Stimulated activated CD8-positive, alpha-beta memory T cell treated with anti-CD3 and anti-CD28 coated beads, Interleukin-15, amount 100 ng/mL, for 48 hours (primary cell): ENCODE data around the gene CCDC57.

ENCODE experiments used
- DNase-seq, 2 donors: peaks; one replicate each; pipeline ENCODE4 v3.0.0-alpha.2; 2020; ENCODE audit warnings: low read depth in 2 of 2

CCDC57 gene

GRCh38 chr17:82236142-82236971, 23.7 kb upstream of the CCDC57 start:
- DNase-seq: no peak

GRCh38 chr17:82235775-82236141, 23.1 kb upstream of the CCDC57 start:
- no peak for DNase-seq

- no peak for DNase-seq
Observed at GRCh38 chr17:82235056-82235774, 22.6 kb upstream of the CCDC57 start.

- no peak for DNase-seq
Observed at GRCh38 chr17:82234211-82235055, 21.8 kb upstream of the CCDC57 start.

- no peak for DNase-seq
Observed at GRCh38 chr17:82232876-82233785, 20.5 kb upstream of the CCDC57 start.

- no peak for DNase-seq
Observed at GRCh38 chr17:82232322-82232820, 19.7 kb upstream of the CCDC57 start.

- no peak for DNase-seq
Observed at GRCh38 chr17:82231562-82232321, 19.1 kb upstream of the CCDC57 start.

- no peak for DNase-seq
Observed at GRCh38 chr17:82231312-82231561, 18.6 kb upstream of the CCDC57 start.

GRCh38 chr17:82230609-82231311, 18.1 kb upstream of the CCDC57 start:
- DNase-seq: peak in 1 of 2 donors; percentile 67

GRCh38 chr17:82229698-82230608, 17.3 kb upstream of the CCDC57 start:
- DNase-seq: no peak

GRCh38 chr17:82228842-82229697, 16.4 kb upstream of the CCDC57 start, which contains the start of gene SLC16A3:
SLC16A3 (plus strand) TSS chr17:82229042; CDS start chr17:82236009, 6,967 bp downstream.
- DNase-seq: peak; percentile 57 to 65

GRCh38 chr17:82228278-82228841, 15.7 kb upstream of the CCDC57 start:
- no peak for DNase-seq

- DNase-seq: no peak
Observed at GRCh38 chr17:82227629-82228277, 15.1 kb upstream of the CCDC57 start.

GRCh38 chr17:82226809-82227628, 14.4 kb upstream of the CCDC57 start:
- no peak for DNase-seq

- DNase-seq: no peak
Observed at GRCh38 chr17:82226146-82226808, 13.6 kb upstream of the CCDC57 start.
